H7 (cell line): ENCODE data around the gene IL17RD. TPM values are rescaled to one million over a fixed set of nuclear protein-coding genes. Genes with fewer than 3 reads are reported as not detected.
A peak's percentile ranks its signal among the peaks of the same experiment; 100 is the strongest.

Source experiments
- DNase-seq: peaks from one replicate; pipeline ENCODE4 v3.0.0; 2012
- H3K27me3 ChIP-seq: 2 replicates; pipeline ENCODE4 v1.6.0; 2011; ENCODE audit warnings: mild to moderate bottlenecking, low read length; ENCODE audit not compliant: control insufficient read depth, insufficient read depth
- H3K36me3 ChIP-seq: replicated peaks from 2 replicates; pipeline ENCODE4 v1.5.1; 2011; ENCODE audit warnings: low read length; ENCODE audit not compliant: control insufficient read depth, insufficient read depth
- H3K4me3 ChIP-seq: 2 replicates; pipeline ENCODE4 v1.5.1; 2011; ENCODE audit warnings: low read depth, mild to moderate bottlenecking, control low read depth, low read length, moderate library complexity; ENCODE audit not compliant: insufficient read depth
- total RNA-seq: library from RNA; depleted of rRNA; stranded (reverse); fragments of >200 nt; shearing (Covaris generic); gene quantifications from 2 replicates; pipeline ENCODE4 v1.2.3, GENCODE V29; 2014

The IL17RD gene
- total RNA-seq, 1 experiment from 2014 or later: 33.4 TPM

- DNase-seq: no peak
- Histone ChIP-seq H3K36me3 (no peaks in the 10 kb centered on the region), H3K27me3 (peaks cover 11% of the 10 kb centered on the region), H3K4me3 (no peak overlapping the region)
Observed at GRCh38 chr3:57082481-57082880, 82.7 kb downstream of the IL17RD start.

DNA sequence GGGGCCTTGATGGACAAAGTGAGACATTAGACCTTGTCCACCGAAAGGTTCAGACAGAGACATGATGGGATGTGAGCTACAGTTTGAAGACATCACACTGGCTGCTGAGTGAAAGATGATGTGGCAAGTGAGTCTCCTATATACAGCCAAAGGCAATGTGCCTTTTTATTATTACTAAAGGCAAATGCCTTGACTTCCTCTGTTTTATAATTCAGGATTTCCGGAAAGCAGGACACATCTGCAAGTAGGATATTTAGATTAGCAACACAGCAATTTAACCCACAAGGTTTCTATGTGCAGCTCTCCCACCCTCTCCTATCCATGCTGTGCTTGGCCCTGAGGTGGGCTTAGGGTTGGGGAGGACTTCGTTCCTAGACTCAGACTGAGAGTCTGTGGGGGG is 84.0 kb downstream of the IL17RD start:
- DNase-seq: no peak
- Histone ChIP-seq H3K27me3 (peaks cover 13% of the 10 kb centered on the region), H3K36me3 (no peaks in the 10 kb centered on the region), H3K4me3 (no peak overlapping the region)

- Histone ChIP-seq H3K4me3 (no peak overlapping the region), H3K36me3 (no peaks in the 10 kb centered on the region), H3K27me3 (peaks cover 13% of the 10 kb centered on the region)
- peak; percentile 65 for DNase-seq
Observed at GRCh38 chr3:57080171-57080570, 85.0 kb downstream of the IL17RD start.

GRCh38 chr3:57079474-57079831 is 85.7 kb downstream of the IL17RD start:
- no peak for DNase-seq
- H3K4me3 ChIP-seq: peak overlapping the region; percentile 71
- no peaks in the 10 kb centered on the region; the same call in 1 of the 2 replicates for H3K36me3 ChIP-seq
- H3K27me3 ChIP-seq: peaks cover 13% of the 10 kb centered on the region

GRCh38 chr3:57078635-57079473 is 86.3 kb downstream of the IL17RD start:
- H3K4me3 ChIP-seq: peak overlapping the region; percentile 89
- peaks cover 13% of the 10 kb centered on the region for H3K27me3 ChIP-seq
- peak; percentile 97 for DNase-seq

GRCh38 chr3:57078344-57078634 is 86.9 kb downstream of the IL17RD start:
- Histone ChIP-seq H3K4me3 (peak overlapping the region; percentile 89), H3K27me3 (peaks cover 13% of the 10 kb centered on the region), H3K36me3 (no peaks in the 10 kb centered on the region; the same call in 1 of the 2 replicates)
- DNase-seq: no peak

More at GRCh38 chr3:57078635-57079473, 86.3 kb downstream of the IL17RD start:
- H3K36me3 ChIP-seq: no peaks in the 10 kb centered on the region; the same call in 1 of the 2 replicates

DNA sequence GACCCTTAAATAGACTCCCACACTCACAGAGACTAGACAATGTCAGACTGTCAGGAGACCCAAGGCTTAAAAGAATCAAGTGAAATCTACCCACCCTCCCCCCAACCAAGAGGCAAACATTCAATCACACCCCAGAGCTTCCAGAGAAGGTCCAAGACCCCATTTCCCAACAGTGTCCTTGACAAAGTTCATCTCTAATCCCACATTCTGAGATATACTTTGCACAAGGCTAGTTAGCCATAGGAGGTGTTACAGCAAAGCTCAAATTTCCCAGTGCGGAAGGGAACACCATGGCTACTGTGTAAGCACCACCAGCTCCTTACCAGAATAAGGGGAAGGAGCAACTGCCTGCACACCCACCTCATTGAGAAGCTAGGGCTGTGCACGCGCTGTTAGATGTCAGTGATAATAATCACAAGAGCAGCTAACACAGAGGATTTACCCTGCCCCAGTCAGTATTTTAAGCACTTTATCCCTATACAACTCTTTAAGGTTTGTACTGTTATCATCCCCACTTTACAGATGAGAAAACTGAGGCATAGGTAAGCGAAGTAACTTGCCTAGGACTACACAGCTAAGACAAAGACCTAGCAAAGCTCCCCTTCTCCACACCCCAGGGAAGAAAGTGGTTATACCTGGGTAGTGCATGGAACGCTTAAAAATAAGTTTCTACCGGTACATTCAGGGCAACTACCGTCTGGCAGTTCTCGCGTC is 87.4 kb downstream of the IL17RD start:
- Histone ChIP-seq H3K27me3 (peaks cover 13% of the 10 kb centered on the region), H3K36me3 (no peaks in the 10 kb centered on the region; the same call in 1 of the 2 replicates), H3K4me3 (peak overlapping the region; percentile 89; the same call in 1 of the 2 replicates)
- DNase-seq: no peak

- Histone ChIP-seq H3K4me3 (no peak overlapping the region), H3K27me3 (peaks cover 13% of the 10 kb centered on the region), H3K36me3 (no peaks in the 10 kb centered on the region; the same call in 1 of the 2 replicates)
- DNase-seq: no peak
Observed at GRCh38 chr3:57076422-57076951, 88.7 kb downstream of the IL17RD start.

DNA sequence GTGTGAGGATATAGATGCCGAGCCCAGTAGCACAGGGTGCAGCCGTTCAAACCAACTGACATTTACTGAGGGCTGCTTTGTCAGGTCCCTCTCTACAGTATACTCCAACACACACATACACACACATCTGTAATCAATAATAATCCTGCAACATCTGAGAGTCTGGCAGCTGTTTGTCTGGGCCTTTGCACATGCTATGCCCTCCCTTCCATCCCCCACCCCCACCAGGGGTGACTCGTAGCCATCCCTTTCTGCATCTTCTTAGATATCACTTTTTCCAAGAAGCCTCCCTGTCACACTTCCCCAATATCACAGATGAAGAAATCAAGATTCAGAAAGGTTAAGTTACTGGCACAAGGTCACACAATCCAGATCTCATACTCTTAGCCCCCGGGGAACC is 91.0 kb downstream of the IL17RD start:
- Histone ChIP-seq H3K36me3 (no peaks in the 10 kb centered on the region; the same call in 1 of the 2 replicates), H3K4me3 (no peak overlapping the region), H3K27me3 (peaks cover 10% of the 10 kb centered on the region)
- no peak for DNase-seq

DNA sequence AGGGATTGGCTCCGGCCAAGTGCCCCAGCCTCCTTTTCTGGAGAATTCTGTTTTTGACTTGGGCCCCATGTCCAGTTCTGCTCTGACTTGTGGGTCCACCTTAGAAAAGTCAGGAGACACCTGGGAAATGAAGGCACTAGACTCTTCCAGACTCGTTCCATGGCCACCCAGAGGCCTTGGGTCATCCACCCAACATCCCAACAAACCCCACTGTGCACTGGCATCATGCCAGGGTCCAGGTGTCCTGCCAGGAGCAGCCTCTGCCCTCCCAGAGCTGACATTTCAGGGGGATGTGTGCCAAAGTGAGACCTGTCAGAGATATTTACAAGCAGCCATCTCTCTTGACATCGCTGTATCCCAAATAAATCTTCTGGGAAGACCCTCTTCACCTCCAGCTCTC is 91.5 kb downstream of the IL17RD start:
- Histone ChIP-seq H3K4me3 (no peak overlapping the region), H3K27me3 (peaks cover 10% of the 10 kb centered on the region), H3K36me3 (no peaks in the 10 kb centered on the region; the same call in 1 of the 2 replicates)
- no peak for DNase-seq

- no peaks in the 10 kb centered on the region; the same call in 1 of the 2 replicates for H3K36me3 ChIP-seq
- no peak for DNase-seq
- H3K27me3 ChIP-seq: no peaks in the 10 kb centered on the region
- H3K4me3 ChIP-seq: no peak overlapping the region
Observed at GRCh38 chr3:57069503-57069902, 95.7 kb downstream of the IL17RD start.

- H3K36me3 ChIP-seq: no peaks in the 10 kb centered on the region; the same call in 1 of the 2 replicates
- no peak for DNase-seq
- no peaks in the 10 kb centered on the region for H3K27me3 ChIP-seq
- H3K4me3 ChIP-seq: no peak overlapping the region
Observed at GRCh38 chr3:57068437-57069089, 96.6 kb downstream of the IL17RD start.

DNA sequence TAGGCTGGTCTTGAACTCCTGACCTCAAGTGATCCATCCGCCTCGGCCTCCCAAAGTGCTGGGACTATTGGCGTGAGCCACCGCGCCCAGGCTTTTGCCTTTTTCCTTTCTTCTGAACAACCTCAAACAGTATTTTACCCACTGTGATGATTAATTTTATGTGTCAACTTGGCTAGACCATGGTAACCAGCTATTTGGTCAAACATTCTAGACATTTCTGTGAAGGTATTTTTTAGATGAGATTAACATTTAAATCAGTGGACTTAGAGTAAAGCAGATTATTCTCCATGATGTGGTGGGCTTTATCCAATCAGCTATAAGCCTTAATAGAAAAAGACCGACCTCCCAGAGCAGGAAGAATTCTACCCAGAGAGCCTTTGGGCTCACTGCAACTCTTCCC is 98.7 kb downstream of the IL17RD start:
- DNase-seq: no peak

GRCh38 chr3:57065588-57065987 is 99.6 kb downstream of the IL17RD start:
- Histone ChIP-seq H3K27me3 (no peaks in the 10 kb centered on the region), H3K36me3 (no peaks in the 10 kb centered on the region), H3K4me3 (no peak overlapping the region)
- DNase-seq: peak; percentile 39

More for the DNA sequence above, 98.7 kb downstream of the IL17RD start:
- Histone ChIP-seq H3K4me3 (no peak overlapping the region), H3K27me3 (no peaks in the 10 kb centered on the region), H3K36me3 (no peaks in the 10 kb centered on the region)
